ENCODE measurements around the gene TM2D3. TPM values are rescaled to one million over a fixed set of nuclear protein-coding genes. Genes with fewer than 3 reads are reported as not detected.
A peak's percentile ranks its signal among the peaks of the same experiment; 100 is the strongest.

TM2D3 gene
- total and polyA plus RNA-seq, 2 donors from 2014 or later = 47.9 to 48.7 TPM

GRCh38 chr15:101612676-101613075, 39.5 kb downstream of the TM2D3 start:
- Histone ChIP-seq H3K36me3 (ENCODE audit: control insufficient read depth in 2 of 3, insufficient read depth in 3 of 3, low read length in 3 of 3) (no peaks in the 10 kb centered on the region), H3K27ac (ENCODE audit: low read depth in 2 of 2, low read length in 2 of 2) (no peak overlapping the region), H3K27me3 (ENCODE audit: control insufficient read depth, insufficient read depth, low read length) (no peaks in the 10 kb centered on the region), H3K9ac (ENCODE audit: low read length in 3 of 3) (no peak overlapping the region), H3K9me3 (ENCODE audit: control insufficient read depth in 2 of 3, insufficient read depth in 1 of 3, low read length in 3 of 3) (no peaks in the 10 kb centered on the region), H3K4me1 (ENCODE audit: control insufficient read depth in 2 of 3, insufficient read depth in 2 of 3, low read depth in 1 of 3, low read length in 3 of 3) (peaks cover 0 to 20% (median 8%) of the 10 kb centered on the region in 3 donors), H3K4me3 (ENCODE audit: low read length in 3 of 3) (no peak overlapping the region)
- TF ChIP-seq CTCF (IDR thresholded peaks at IDR 0.05; ENCODE audit: borderline replicate concordance, extremely low read depth, insufficient read depth) = no peak
- intact Hi-C loops (cut with DNase I) = no loop called here
- no peak for DNase-seq
- no peak for FAIRE-seq

DNA sequence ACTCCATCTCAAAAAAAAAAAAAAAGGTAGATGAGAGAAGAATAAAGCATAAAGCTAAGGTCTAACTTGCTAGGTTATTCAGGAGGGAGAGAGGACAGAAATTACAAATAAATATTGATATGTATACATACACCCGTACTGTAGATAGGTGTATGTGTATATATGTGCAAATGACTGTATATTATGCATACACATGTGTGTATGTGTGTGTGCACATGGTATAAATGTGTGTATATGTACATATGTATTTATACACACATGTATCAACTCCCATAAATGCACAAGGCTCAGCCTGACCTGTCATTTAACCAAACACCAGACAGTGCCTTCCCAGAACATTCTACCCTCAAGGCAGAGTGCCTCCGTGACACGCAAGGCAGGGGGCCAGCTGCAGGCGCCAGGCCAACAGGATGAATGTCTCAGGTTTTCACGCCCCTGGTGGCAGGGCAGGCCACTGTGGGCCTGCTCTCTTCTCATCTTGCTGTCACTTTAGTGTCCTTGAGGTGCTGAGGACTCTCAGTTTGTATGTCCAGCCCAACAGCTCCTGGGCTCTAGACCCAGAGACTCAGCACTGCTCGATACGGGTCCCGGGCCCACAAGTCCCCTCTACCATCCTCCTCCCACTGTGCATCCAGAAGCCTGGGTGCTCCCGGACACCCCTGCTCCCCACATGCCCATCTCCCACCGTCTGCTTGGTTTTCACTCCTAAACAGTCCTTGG, 40.4 kb downstream of the TM2D3 start:
- FAIRE-seq = no peak
- no peak overlapping the region for H3K4me3 ChIP-seq (ENCODE audit: low read length in 3 of 3)
- H3K4me1 ChIP-seq (ENCODE audit: control insufficient read depth in 2 of 3, insufficient read depth in 2 of 3, low read depth in 1 of 3, low read length in 3 of 3) = peaks cover 0 to 20% (median 8%) of the 10 kb centered on the region in 3 donors
- DNase-seq = peak in 1 of 5 donors; percentile 48
- no peak overlapping the region for H3K9ac ChIP-seq (ENCODE audit: low read length in 3 of 3)
- no peaks in the 10 kb centered on the region for H3K9me3 ChIP-seq (ENCODE audit: control insufficient read depth in 2 of 3, insufficient read depth in 1 of 3, low read length in 3 of 3)
- intact Hi-C loops (cut with DNase I) = no loop called here
- no peaks in the 10 kb centered on the region for H3K36me3 ChIP-seq (ENCODE audit: control insufficient read depth in 2 of 3, insufficient read depth in 3 of 3, low read length in 3 of 3)
- no peaks in the 10 kb centered on the region for H3K27me3 ChIP-seq (ENCODE audit: control insufficient read depth, insufficient read depth, low read length)
- TF ChIP-seq CTCF (IDR thresholded peaks at IDR 0.05; ENCODE audit: borderline replicate concordance, extremely low read depth, insufficient read depth) = no peak
- H3K27ac ChIP-seq (ENCODE audit: low read depth in 2 of 2, low read length in 2 of 2) = no peak overlapping the region

DNA sequence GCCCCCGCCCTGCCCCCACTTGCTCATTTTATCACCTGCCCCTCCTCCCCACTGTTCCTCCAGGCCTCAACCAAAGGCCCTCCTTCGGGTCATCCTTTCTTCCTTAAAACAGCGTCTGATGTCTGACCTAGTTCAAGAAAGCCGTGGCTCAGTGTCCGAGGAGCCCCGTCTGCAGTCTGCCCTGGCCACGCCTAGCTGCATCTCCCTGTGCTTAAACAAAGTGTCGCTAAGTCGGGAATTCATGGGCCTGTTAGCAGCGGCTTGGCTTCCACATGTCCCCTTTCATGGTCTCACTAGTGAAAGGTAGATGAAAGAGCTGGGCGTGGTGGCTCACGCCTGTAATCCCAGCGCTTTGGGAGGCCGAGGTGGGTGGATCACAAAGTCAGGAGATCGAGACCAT, 41.2 kb downstream of the TM2D3 start:
- no peak overlapping the region for H3K9ac ChIP-seq (ENCODE audit: low read length in 3 of 3)
- no peak for TF ChIP-seq CTCF (IDR thresholded peaks at IDR 0.05; ENCODE audit: borderline replicate concordance, extremely low read depth, insufficient read depth)
- no peaks in the 10 kb centered on the region for H3K9me3 ChIP-seq (ENCODE audit: control insufficient read depth in 2 of 3, insufficient read depth in 1 of 3, low read length in 3 of 3)
- H3K4me1 ChIP-seq (ENCODE audit: control insufficient read depth in 2 of 3, insufficient read depth in 2 of 3, low read depth in 1 of 3, low read length in 3 of 3) = peaks cover 0 to 16% (median 8%) of the 10 kb centered on the region in 3 donors
- H3K4me3 ChIP-seq (ENCODE audit: low read length in 3 of 3) = no peak overlapping the region
- H3K27me3 ChIP-seq (ENCODE audit: control insufficient read depth, insufficient read depth, low read length) = no peaks in the 10 kb centered on the region
- intact Hi-C loops (cut with DNase I) = no loop called here
- H3K27ac ChIP-seq (ENCODE audit: low read depth in 2 of 2, low read length in 2 of 2) = no peak overlapping the region
- H3K36me3 ChIP-seq (ENCODE audit: control insufficient read depth in 2 of 3, insufficient read depth in 3 of 3, low read length in 3 of 3) = no peaks in the 10 kb centered on the region
- FAIRE-seq (no peak), DNase-seq (no peak)
